Stimulated activated effector memory CD8-positive, alpha-beta T cell treated with anti-CD3 and anti-CD28 coated beads, Interleukin-12 subunit alpha, Interleukin-12 subunit beta, amount 100 ng/mL, for 72 hours (primary cell): ENCODE results near the gene TBC1D3G.
"Not testable (repeated sequence)": the region's sequence is repeated elsewhere in the genome, so short reads cannot be mapped to it uniquely, and the experiment has no call there.

Experiments
- ATAC-seq: fragments of 150-1000 bp; cut with Tn5 transposase; 2 replicates; pipeline ENCODE4 v1.10.0; 2021
- DNase-seq, 2 donors: peaks; one replicate each; pipeline ENCODE4 v3.0.0; 2021 to 2022; ENCODE audit warnings: low spot score in 2 of 2
- H3K27ac Mint-ChIP-seq: one replicate; pipeline ENCODE4 v1.8.0; 2022; ENCODE audit warnings: mild to moderate bottlenecking, mixed read lengths
- H3K36me3 Mint-ChIP-seq: one replicate; pipeline ENCODE4 v1.8.0; 2022; ENCODE audit warnings: mild to moderate bottlenecking, mixed read lengths
- H3K4me1 Mint-ChIP-seq: one replicate; pipeline ENCODE4 v1.8.0; 2022; ENCODE audit warnings: mixed read lengths
- H3K4me3 Mint-ChIP-seq: one replicate; pipeline ENCODE4 v1.8.0; 2022; ENCODE audit warnings: mild to moderate bottlenecking, mixed read lengths
- H3K9me3 Mint-ChIP-seq: one replicate; pipeline ENCODE4 v1.8.0; 2022; ENCODE audit warnings: mixed read lengths

TBC1D3G gene

DNA sequence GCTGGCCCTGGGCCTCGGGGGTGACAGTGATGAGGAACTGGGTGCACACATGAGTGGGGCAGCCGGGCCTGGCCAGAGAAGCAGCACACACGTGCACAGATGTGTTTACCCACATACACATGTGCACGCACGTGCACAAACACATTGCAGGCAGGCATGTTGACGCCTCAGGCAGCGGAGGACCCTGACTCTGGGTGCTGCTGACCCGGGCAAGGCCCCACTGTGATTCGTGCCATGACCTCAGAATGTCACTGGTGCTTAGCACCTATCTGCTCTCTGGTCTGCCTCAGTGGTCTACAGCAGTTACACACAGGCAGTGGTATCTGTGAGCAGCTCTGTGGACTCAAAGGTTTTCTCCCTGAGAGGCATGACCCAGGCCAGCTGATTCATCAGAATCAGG is at the start of gene TBC1D3G:
TBC1D3G (plus strand) TSS at position 301 of the 400 bp plus-strand sequence. CDS start 1,528 bp downstream, outside the sequence.
- H3K9me3 Mint-ChIP-seq, H3K4me1 Mint-ChIP-seq, DNase-seq, ATAC-seq, H3K36me3 Mint-ChIP-seq, H3K27ac Mint-ChIP-seq, H3K4me3 Mint-ChIP-seq: not testable (repeated sequence)

DNA sequence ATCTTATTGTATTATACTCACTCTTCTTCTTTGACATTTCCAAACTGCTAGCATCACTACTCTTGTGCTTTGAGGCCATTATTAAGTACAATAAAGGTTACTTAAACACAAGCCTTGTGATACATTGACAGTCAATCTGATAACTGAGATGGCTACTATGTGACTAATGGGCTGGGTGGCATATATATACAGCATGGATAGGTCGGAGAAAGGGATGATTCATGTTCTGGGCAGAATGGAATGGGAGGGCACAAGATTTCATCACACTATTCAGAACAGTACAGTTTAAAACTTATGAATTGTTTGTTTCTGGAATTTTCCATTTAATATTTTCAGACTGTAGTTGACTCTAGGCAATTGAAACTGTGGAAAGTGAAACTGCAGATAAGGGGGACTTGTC is 40.4 kb upstream of the TBC1D3G start:
- H3K9me3 Mint-ChIP-seq, H3K4me3 Mint-ChIP-seq, H3K4me1 Mint-ChIP-seq, DNase-seq, H3K36me3 Mint-ChIP-seq, H3K27ac Mint-ChIP-seq: not testable (repeated sequence)
- ATAC-seq = peak; percentile 50

DNA sequence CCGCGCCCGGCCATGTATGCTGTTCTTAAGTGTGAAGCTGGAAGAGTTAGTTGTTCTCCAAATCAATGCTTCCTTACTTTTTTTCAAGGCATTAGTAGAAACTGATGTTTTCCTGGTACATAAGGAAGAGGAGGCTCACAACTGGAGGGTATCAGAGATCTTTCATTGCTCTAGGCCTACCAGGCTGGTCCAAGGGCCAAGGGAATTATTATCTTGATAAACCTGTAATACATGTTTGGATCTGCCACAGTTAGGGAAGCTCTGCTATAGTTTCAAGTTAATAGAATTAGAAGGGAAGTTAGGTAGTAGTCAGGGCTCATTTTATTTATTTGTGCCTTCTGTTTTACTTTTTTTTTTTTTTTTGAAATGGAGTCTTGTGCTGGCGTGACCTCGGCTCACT is 39.5 kb upstream of the TBC1D3G start:
- H3K36me3 Mint-ChIP-seq, H3K4me1 Mint-ChIP-seq, H3K9me3 Mint-ChIP-seq, H3K27ac Mint-ChIP-seq, ATAC-seq, DNase-seq, H3K4me3 Mint-ChIP-seq: not testable (repeated sequence)

DNA sequence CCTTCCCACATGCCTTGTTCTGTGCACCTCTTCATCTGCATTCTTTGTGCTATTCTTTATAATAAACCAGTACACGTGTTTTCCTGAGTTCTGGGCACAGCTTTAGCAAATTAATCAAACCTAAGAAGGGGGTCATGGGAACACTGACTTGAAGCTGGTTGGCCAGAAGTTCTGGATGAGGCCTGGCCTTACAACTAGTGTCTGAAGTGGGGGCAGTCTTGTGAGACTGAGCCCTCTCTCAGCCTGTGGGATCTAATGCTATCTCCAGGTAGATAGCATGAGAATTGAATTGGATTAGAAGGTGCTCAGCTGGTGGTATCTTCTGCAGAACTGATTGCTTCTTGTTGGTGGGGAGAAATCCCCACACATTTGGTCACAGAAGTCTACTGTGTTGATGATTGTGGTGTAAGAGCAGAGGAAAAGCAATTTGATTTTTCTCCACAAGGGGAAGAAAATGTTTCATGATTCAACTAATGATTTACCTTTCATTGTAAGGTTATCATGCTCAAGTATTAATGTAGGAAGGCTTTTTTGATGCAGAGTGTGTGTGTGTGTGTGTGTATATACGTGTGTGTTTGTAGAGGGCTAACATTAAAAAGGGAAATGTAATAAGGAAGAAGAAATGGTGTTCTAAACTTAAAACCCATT is 33.6 kb upstream of the TBC1D3G start:
- not testable (repeated sequence) for H3K27ac Mint-ChIP-seq, H3K4me1 Mint-ChIP-seq, DNase-seq, ATAC-seq, H3K4me3 Mint-ChIP-seq, H3K36me3 Mint-ChIP-seq, H3K9me3 Mint-ChIP-seq

DNA sequence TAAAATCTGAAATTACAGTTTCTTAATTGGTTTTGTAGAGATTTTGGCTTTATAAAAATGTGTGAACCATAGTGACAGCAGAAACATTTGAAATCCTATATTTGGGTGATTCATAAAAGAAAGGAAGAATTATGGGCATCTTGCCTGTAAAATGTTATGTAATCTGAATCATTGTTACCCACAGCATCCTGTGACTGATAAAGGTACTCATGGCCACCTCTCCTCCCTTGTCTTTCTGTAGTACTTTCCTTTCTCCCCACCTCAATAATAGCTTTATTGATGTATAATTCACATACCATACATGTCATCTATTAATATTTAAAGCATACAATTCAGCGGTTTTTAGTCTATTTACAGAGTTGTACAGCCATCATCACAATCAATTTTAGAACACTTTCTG is 28.5 kb upstream of the TBC1D3G start:
- H3K4me1 Mint-ChIP-seq, H3K4me3 Mint-ChIP-seq, DNase-seq, H3K27ac Mint-ChIP-seq, H3K9me3 Mint-ChIP-seq, H3K36me3 Mint-ChIP-seq: not testable (repeated sequence)
- peak; percentile 63 for ATAC-seq

DNA sequence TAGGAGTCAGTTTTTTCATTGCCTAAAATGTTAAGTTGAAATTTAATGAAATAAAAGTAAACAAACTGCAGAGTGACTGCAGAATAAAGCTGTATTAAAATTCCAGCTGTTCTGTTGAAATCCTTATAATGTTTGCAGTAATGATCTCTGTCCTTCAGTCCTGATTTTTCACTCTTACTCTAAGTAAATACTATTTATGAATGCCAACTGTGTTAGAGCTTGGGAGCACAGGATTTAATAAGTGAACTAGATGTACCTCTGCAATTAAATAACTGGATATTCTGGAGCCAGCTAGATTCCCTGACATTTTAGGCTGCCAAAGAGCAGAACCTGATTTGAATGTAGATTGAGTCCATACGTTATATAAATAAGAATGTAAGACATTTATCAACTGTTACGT is 7.9 kb upstream of the TBC1D3G start:
- not testable (repeated sequence) for H3K4me3 Mint-ChIP-seq, H3K9me3 Mint-ChIP-seq, H3K4me1 Mint-ChIP-seq, H3K27ac Mint-ChIP-seq, H3K36me3 Mint-ChIP-seq, DNase-seq, ATAC-seq

DNA sequence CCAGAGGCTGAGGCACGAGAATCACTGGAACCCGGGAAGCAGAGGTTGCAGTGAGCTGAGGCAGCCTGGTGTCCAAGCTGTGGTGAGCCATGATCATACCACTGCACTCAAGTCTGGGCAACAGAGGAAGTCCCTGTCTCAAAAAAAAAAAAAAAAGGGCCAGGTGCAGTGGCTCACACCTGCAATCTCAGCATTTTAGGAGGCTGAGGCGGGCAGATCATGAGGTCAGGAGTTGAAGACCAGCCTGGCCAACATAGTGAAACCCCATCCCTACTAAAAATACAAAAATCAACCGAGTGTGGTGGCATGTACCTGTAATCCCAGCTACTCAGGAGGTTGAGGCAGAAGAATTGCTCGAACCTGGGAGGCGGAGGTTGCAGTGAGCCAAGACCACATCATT is 38.8 kb downstream of the TBC1D3G start:
- DNase-seq, H3K9me3 Mint-ChIP-seq, H3K36me3 Mint-ChIP-seq, H3K4me3 Mint-ChIP-seq, H3K27ac Mint-ChIP-seq, ATAC-seq, H3K4me1 Mint-ChIP-seq: not testable (repeated sequence)

DNA sequence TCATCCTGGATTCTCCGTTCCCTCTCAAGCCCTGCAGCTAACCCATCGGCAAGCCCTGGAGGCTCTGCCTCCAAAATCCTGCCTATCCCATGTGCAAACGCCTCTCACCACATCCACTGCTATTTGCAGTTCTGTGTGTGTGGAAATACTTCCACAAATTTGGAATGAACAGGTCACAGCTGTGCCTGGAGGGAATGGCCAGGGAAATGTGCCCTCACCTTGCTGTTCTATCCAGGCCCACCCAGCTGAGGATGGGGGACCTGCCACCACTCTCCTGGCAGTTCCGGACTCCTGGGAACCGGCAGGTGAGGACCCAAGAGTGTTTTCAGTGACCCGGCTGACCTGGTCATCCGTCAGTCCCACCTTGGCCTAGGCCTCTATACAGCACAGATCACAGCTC is 52.3 kb downstream of the TBC1D3G start:
- not testable (repeated sequence) for ATAC-seq, H3K27ac Mint-ChIP-seq, H3K9me3 Mint-ChIP-seq, H3K36me3 Mint-ChIP-seq, H3K4me3 Mint-ChIP-seq, H3K4me1 Mint-ChIP-seq, DNase-seq
